ENCODE measurements around the gene FSTL4.

DNA sequence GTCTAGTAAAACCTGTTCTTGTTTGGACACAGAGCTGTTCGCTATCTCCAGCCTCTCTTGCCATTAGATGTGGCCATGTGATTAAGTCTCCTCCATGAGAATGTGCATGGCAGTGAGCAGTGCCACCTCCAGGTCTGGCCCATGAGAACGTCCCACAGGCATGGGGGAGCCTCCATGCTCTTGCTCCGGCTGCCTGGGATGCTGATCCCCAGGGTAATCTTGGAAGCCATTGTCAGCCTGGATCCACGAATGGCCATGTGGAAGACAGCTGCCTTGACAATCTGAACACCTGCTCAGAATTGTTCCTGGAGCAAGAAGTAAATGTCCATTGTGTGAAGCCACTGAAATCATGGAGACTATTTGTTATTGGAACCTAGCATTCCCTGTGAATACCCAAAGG lies 83.5 kb downstream of the FSTL4 start:
- TF ChIP-seq, protein P1, sequence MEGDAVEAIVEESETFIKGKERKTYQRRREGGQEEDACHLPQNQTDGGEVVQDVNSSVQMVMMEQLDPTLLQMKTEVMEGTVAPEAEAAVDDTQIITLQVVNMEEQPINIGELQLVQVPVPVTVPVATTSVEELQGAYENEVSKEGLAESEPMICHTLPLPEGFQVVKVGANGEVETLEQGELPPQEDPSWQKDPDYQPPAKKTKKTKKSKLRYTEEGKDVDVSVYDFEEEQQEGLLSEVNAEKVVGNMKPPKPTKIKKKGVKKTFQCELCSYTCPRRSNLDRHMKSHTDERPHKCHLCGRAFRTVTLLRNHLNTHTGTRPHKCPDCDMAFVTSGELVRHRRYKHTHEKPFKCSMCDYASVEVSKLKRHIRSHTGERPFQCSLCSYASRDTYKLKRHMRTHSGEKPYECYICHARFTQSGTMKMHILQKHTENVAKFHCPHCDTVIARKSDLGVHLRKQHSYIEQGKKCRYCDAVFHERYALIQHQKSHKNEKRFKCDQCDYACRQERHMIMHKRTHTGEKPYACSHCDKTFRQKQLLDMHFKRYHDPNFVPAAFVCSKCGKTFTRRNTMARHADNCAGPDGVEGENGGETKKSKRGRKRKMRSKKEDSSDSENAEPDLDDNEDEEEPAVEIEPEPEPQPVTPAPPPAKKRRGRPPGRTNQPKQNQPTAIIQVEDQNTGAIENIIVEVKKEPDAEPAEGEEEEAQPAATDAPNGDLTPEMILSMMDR (IDR thresholded peaks at IDR 0.05) = no peak
- no peak for TF ChIP-seq POLR2A (IDR thresholded peaks at IDR 0.05)
- no peak for TF ChIP-seq POLR2AphosphoS5 (IDR thresholded peaks at IDR 0.05)
